H1 (cell line): ENCODE results near the gene TNFRSF6B. TPM values are rescaled to one million over a fixed set of nuclear protein-coding genes. Genes with fewer than 3 reads are reported as not detected.

Experiments
- CTCF ChIA-PET: fragments of 300-600 bp; sonication (Branson Sonifier 250); formaldehyde crosslinking; loops from one replicate; lab custom pipeline; 2021; ENCODE audit not compliant: partially characterized antibody; lab: Charles Lee
- POLR2A ChIA-PET: fragments of 300-600 bp; sonication (Branson Sonifier 250); formaldehyde crosslinking; loops from one replicate; lab custom pipeline; 2021; ENCODE audit warnings: inconsistent platforms; ENCODE audit not compliant: partially characterized antibody; lab: Charles Lee
- DNase-seq, 2 experiments: peaks; one replicate each; pipeline versions ENCODE4 v3.0.0 to v3.0.0-alpha.2; 2010 to 2022; ENCODE audit warnings: low spot score in 2 of 2, low read depth in 1 of 2, mixed read lengths in 1 of 2
- FAIRE-seq: peaks from 2 replicates; lab custom pipeline; 2011; peaks lifted over from hg19 to GRCh38; lab: Jason Lieb, UNC
- H2AFZ ChIP-seq: 2 replicates; pipeline ENCODE4 v1.8.1; 2012; ENCODE audit warnings: low read length, inconsistent platforms
- H2AK5ac ChIP-seq: 2 replicates; pipeline ENCODE4 v1.6.1; 2013; ENCODE audit warnings: low read depth, low read length
- H2BK120ac ChIP-seq: replicated peaks from 2 replicates; pipeline ENCODE3; 2013; ENCODE audit warnings: low read depth, low read length, inconsistent platforms
- H2BK12ac ChIP-seq: 2 replicates; pipeline ENCODE4 v1.6.1; 2013; ENCODE audit warnings: low read depth, low read length
- H2BK15ac ChIP-seq: 2 replicates; pipeline ENCODE4 v1.6.1; 2013; ENCODE audit warnings: low read length
- H2BK20ac ChIP-seq: 2 replicates; pipeline ENCODE4 v1.6.1; 2013; ENCODE audit warnings: low read length
- H2BK5ac ChIP-seq: 2 replicates; pipeline ENCODE4 v1.6.1; 2013; ENCODE audit warnings: low read depth, low read length
- H3K14ac ChIP-seq: 2 replicates; pipeline ENCODE4 v1.6.1; 2013; ENCODE audit warnings: inconsistent platforms; ENCODE audit not compliant: insufficient read length
- H3K18ac ChIP-seq: 2 replicates; pipeline ENCODE4 v1.6.1; 2013; ENCODE audit warnings: low read length; ENCODE audit errors: extremely low read depth
- H3K23ac ChIP-seq: 2 replicates; pipeline ENCODE4 v1.6.1; 2013; ENCODE audit warnings: inconsistent platforms; ENCODE audit not compliant: insufficient read length
- H3K23me2 ChIP-seq: 2 replicates; pipeline ENCODE4 v1.6.1; 2013; ENCODE audit warnings: low read depth, low read length
- H3K27ac ChIP-seq: 2 replicates; pipeline ENCODE4 v1.6.1; 2011; ENCODE audit warnings: low read depth, low read length, inconsistent platforms
- H3K27me3 ChIP-seq, 4 experiments: replicated peaks in 1 of 4; 1 replicate in 1 of 4; 2 replicates in 3 of 4; pipeline versions ENCODE4 v1.6.1 to v1.8.1; 2011 to 2013; ENCODE audit warnings: low read length in 3 of 4, mild to moderate bottlenecking in 3 of 4, inconsistent platforms in 2 of 4, mixed read lengths in 2 of 4, moderate library complexity in 1 of 4; ENCODE audit not compliant: control insufficient read depth in 3 of 4, insufficient read depth in 3 of 4; ENCODE audit errors: extremely low read depth in 1 of 4
- H3K36me3 ChIP-seq, 4 experiments: 2 replicates each; pipeline versions ENCODE4 v1.6.1 to v1.8.1; 2011 to 2013; ENCODE audit warnings: mild to moderate bottlenecking in 4 of 4, low read length in 3 of 4, moderate library complexity in 2 of 4, control low read depth in 1 of 4, inconsistent platforms in 1 of 4; ENCODE audit not compliant: insufficient read depth in 4 of 4, control insufficient read depth in 2 of 4
- H3K4ac ChIP-seq: replicated peaks from 2 replicates; pipeline ENCODE3; 2013; ENCODE audit warnings: low read length, low read depth, mixed read lengths, inconsistent platforms; ENCODE audit not compliant: insufficient read length
- H3K4me1 ChIP-seq, 4 experiments: replicated peaks in 1 of 4; 1 replicate in 1 of 4; 2 replicates in 3 of 4; pipeline versions ENCODE4 v1.6.1 to v1.8.1; 2011 to 2013; ENCODE audit warnings: low read length in 3 of 4, inconsistent platforms in 2 of 4, mixed read lengths in 1 of 4; ENCODE audit not compliant: insufficient read depth in 4 of 4, control insufficient read depth in 3 of 4
- H3K4me2 ChIP-seq, 2 experiments: 2 replicates each; pipeline versions ENCODE4 v1.6.1 to v1.8.1; 2011 to 2013; ENCODE audit warnings: low read depth in 2 of 2, low read length in 2 of 2, control low read depth in 1 of 2, inconsistent platforms in 1 of 2, mild to moderate bottlenecking in 1 of 2; ENCODE audit not compliant: insufficient read depth in 1 of 2
- H3K4me3 ChIP-seq, 4 experiments: fragments of 200-600, 300-600 bp in 1 of 4; sonication (generic), shearing (Covaris generic), sonication (Bioruptor Twin) in 1 of 4; 2 replicates each; pipeline versions ENCODE4 v1.5.1 to v1.8.1; 2011 to 2016; ENCODE audit warnings: low read length in 4 of 4, low read depth in 3 of 4, control low read depth in 2 of 4, inconsistent platforms in 2 of 4, mild to moderate bottlenecking in 2 of 4, mixed read lengths in 1 of 4, moderate library complexity in 1 of 4; ENCODE audit not compliant: insufficient read depth in 2 of 4; ENCODE audit errors: extremely low read depth in 1 of 4
- H3K56ac ChIP-seq: replicated peaks from 2 replicates; pipeline ENCODE3; 2013; ENCODE audit warnings: low read depth, mild to moderate bottlenecking, mixed read lengths, low read length, inconsistent platforms; ENCODE audit not compliant: insufficient read length
- H3K79me1 ChIP-seq: 2 replicates; pipeline ENCODE4 v1.6.1; 2013; ENCODE audit warnings: low read depth, low read length, control low read depth
- H3K79me2 ChIP-seq, 2 experiments: 2 replicates each; pipeline versions ENCODE4 v1.6.1 to v1.8.1; 2012 to 2013; ENCODE audit warnings: low read length in 2 of 2, mild to moderate bottlenecking in 2 of 2, inconsistent platforms in 1 of 2; ENCODE audit not compliant: insufficient read depth in 2 of 2, control insufficient read depth in 1 of 2
- H3K9ac ChIP-seq, 4 experiments: replicated peaks in 1 of 4; 1 replicate in 1 of 4; 2 replicates in 3 of 4; pipeline versions ENCODE4 v1.6.1 to v1.8.1; 2011 to 2013; ENCODE audit warnings: low read depth in 3 of 4, low read length in 3 of 4, control low read depth in 2 of 4, mild to moderate bottlenecking in 2 of 4, moderate library complexity in 2 of 4, inconsistent platforms in 1 of 4; ENCODE audit errors: extremely low read depth in 1 of 4
- H3K9me3 ChIP-seq, 2 experiments: 2 replicates each; pipeline versions ENCODE4 v1.6.1 to v1.8.1; 2012 to 2013; ENCODE audit warnings: mild to moderate bottlenecking in 2 of 2, moderate library complexity in 2 of 2, control low read depth in 1 of 2, inconsistent platforms in 1 of 2, low read depth in 1 of 2, low read length in 1 of 2, mixed read lengths in 1 of 2; ENCODE audit not compliant: insufficient read depth in 2 of 2
- H4K20me1 ChIP-seq, 2 experiments: replicated peaks in 1 of 2; 2 replicates each; pipeline versions ENCODE3 to v1.8.1; 2011 to 2013; ENCODE audit warnings: inconsistent platforms in 2 of 2, low read length in 2 of 2, mild to moderate bottlenecking in 1 of 2; ENCODE audit not compliant: insufficient read depth in 2 of 2, control insufficient read depth in 1 of 2
- H4K5ac ChIP-seq: 2 replicates; pipeline ENCODE4 v1.6.1; 2013; ENCODE audit warnings: low read length, low read depth, mixed read lengths, inconsistent platforms; ENCODE audit not compliant: insufficient read length
- H4K8ac ChIP-seq: 2 replicates; pipeline ENCODE4 v1.8.0; 2013; ENCODE audit warnings: mild to moderate bottlenecking, moderate library complexity, low read length, inconsistent platforms; ENCODE audit not compliant: insufficient read depth; ENCODE audit errors: extremely low read depth
- H4K91ac ChIP-seq: replicated peaks from 2 replicates; pipeline ENCODE3; 2013; ENCODE audit warnings: low read length, mixed read lengths, inconsistent platforms; ENCODE audit not compliant: insufficient read length
- ASH2L ChIP-seq: fragments of 200-600, 300-600 bp; sonication (generic); IDR thresholded peaks from one replicate; pipeline ENCODE4 v1.7.1; 2017; ENCODE audit warnings: low read length
- CHD1 ChIP-seq: IDR thresholded peaks from 2 replicates; pipeline ENCODE4 v1.6.1; 2012; ENCODE audit warnings: low read depth, low read length, improper control_type of control experiment
- FOSL1 ChIP-seq: IDR thresholded peaks from 2 replicates; pipeline ENCODE4 v1.6.1; 2011; ENCODE audit warnings: mild to moderate bottlenecking, low read depth, low read length, moderate library complexity; ENCODE audit not compliant: insufficient read depth
- GABPA ChIP-seq: IDR thresholded peaks from 2 replicates; pipeline ENCODE4 v1.6.1; 2011; ENCODE audit warnings: mild to moderate bottlenecking, low read length, moderate library complexity, borderline replicate concordance; ENCODE audit not compliant: insufficient read depth
- HDAC2 ChIP-seq, 2 experiments: fragments of 300-600 bp in 1 of 2; sonication (generic) in 1 of 2; IDR thresholded peaks; 2 replicates each; pipeline ENCODE4 v1.6.1; 2011 to 2012; ENCODE audit warnings: low read depth in 2 of 2, low read length in 2 of 2, mild to moderate bottlenecking in 2 of 2, moderate library complexity in 2 of 2, borderline replicate concordance in 1 of 2, inconsistent platforms in 1 of 2
- JUN ChIP-seq: IDR thresholded peaks from 2 replicates; pipeline ENCODE4 v1.6.1; 2011; ENCODE audit warnings: low read depth, mild to moderate bottlenecking, improper control_type of control experiment, low read length
- NANOG ChIP-seq: IDR thresholded peaks from 2 replicates; pipeline ENCODE4 v1.6.1; 2011; ENCODE audit warnings: low read length, low read depth, mild to moderate bottlenecking, inconsistent platforms; ENCODE audit not compliant: insufficient read depth, poor library complexity, severe bottlenecking
- PHF8 ChIP-seq: fragments of 200-600 bp; sonication (generic); conservative IDR thresholded peaks from 2 replicates; pipeline ENCODE4 v1.7.1; 2012; ENCODE audit warnings: low read depth, mild to moderate bottlenecking, inconsistent platforms, low read length, moderate library complexity
- POLR2A ChIP-seq, 2 experiments: IDR thresholded peaks; 1 replicate in 1 of 2; 2 replicates in 1 of 2; pipeline ENCODE4 v1.6.1; 2011; ENCODE audit warnings: low read depth in 2 of 2, low read length in 2 of 2, mild to moderate bottlenecking in 2 of 2; ENCODE audit errors: control extremely low read depth in 1 of 2
- POLR2AphosphoS5 ChIP-seq: IDR thresholded peaks from 2 replicates; pipeline ENCODE4 v1.6.1; 2011; ENCODE audit warnings: low read depth, low read length
- SP1 ChIP-seq: IDR thresholded peaks from 2 replicates; pipeline ENCODE4 v1.6.1; 2011; ENCODE audit warnings: low read depth, low read length
- TAF7 ChIP-seq: optimal IDR thresholded peaks from 2 replicates; pipeline ENCODE3; 2011; ENCODE audit warnings: low read depth, mild to moderate bottlenecking, inconsistent platforms, low read length, moderate library complexity, borderline replicate concordance
- WGBS, 2 experiments: shearing (Covaris generic) in 1 of 2; methylation state at CpG; one replicate each; pipeline versions ENCODE4 v1.1.6 to v1.1.7; 2013 to 2015; ENCODE audit warnings: low lambda C conversion rate in 2 of 2, mixed read lengths in 2 of 2, inconsistent platforms in 1 of 2, low coverage in 1 of 2, missing lambda C conversion rate in 1 of 2; ENCODE audit not compliant: insufficient replicate concordance in 2 of 2, insufficient coverage in 1 of 2, insufficient read length in 1 of 2; ENCODE audit errors: extremely low coverage in 1 of 2, missing lambda C conversion rate in 1 of 2; 5-methylcytosine and 5-hydroxymethylcytosine counted together
- polyA plus RNA-seq, 7 experiments: library from polyadenylated mRNA; depleted of rRNA in 3 of 7; stranded (reverse) in 5 of 7; unstranded in 2 of 7; fragments of >200 nt in 5 of 7; fragments of 200-250 nt in 2 of 7; gene quantifications; 1 replicate in 5 of 7; 2 replicates in 1 of 7; 4 replicates in 1 of 7; pipeline versions ENCODE4 v1.2.1 to v1.2.3, GENCODE V29; 2011 to 2013; ENCODE audit warnings: missing spikeins in 2 of 7, mixed read lengths in 2 of 7
- total RNA-seq: library from RNA; stranded (reverse); fragmentation: NEBNext Ultra II Directional; extraction: Animal tissue kit (Norgen Biotek cat#: 25700); gene quantifications from 2 replicates; pipeline ENCODE4 v1.2.1, GENCODE V29; 2021

Gene TNFRSF6B
- total and polyA plus RNA-seq, 2 of the 8 experiments (the other 6 are each of a cell fraction or from before 2014, with no cell fraction given): 3.1 TPM; not detected in 1

DNA sequence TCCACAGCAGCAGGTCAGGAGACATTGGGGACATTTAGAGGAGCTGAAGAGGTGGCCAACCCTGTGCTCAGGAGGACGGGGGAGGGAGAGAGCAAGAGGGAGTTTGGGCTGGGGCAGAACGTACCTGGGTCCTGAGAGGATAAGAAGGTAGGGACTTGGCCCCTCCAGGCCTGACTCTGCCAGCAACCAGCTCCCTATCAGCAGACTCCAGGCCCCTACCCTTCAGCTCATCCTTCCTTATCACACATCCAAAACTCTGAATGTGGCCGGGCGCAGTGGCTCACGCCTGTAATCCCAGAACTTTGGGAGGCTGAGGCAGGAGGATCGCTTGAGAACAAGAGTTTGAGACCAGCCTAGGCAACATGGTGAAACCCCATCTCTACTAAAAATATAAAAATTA, 48.3 kb upstream of the TNFRSF6B start:
- no peaks in the 10 kb centered on the region; the same call in none of the 2 replicates for H3K79me1 ChIP-seq
- H3K23me2 ChIP-seq: peaks cover 11% of the 10 kb centered on the region; the same call in 1 of the 2 replicates
- peaks cover 0 to 2% (median 0%) of the 10 kb centered on the region in 4 experiments; a peak in 2 of 7 replicates for H3K27me3 ChIP-seq
- H2BK5ac ChIP-seq: no peak overlapping the region
- H2AK5ac ChIP-seq: no peak overlapping the region
- no peaks in the 10 kb centered on the region for H3K9me3 ChIP-seq
- TF ChIP-seq HDAC2 (IDR thresholded peaks at IDR 0.05; ENCODE audit: borderline replicate concordance in 1 of 2, low read depth in 2 of 2, low read length in 2 of 2) (no peak), FOSL1 (no peak), CHD1 (no peak), GABPA (no peak), ASH2L (no peak), JUN (no peak), POLR2A (IDR thresholded peaks at IDR 0.05; ENCODE audit: control extremely low read depth in 1 of 2, low read depth in 2 of 2, low read length in 2 of 2) (no peak), NANOG (no peak), PHF8 (no peak), TAF7 (no peak), SP1 (no peak), POLR2AphosphoS5 (no peak)
- no peak overlapping the region for H2BK20ac ChIP-seq
- no peak overlapping the region for H2BK12ac ChIP-seq
- H4K20me1 ChIP-seq: peaks cover 11 to 16% of the 10 kb centered on the region in 2 experiments
- H2BK120ac ChIP-seq: no peak overlapping the region
- no peak overlapping the region for H3K18ac ChIP-seq
- no peak overlapping the region for H2AFZ ChIP-seq
- peaks cover 0 to 11% (median 4%) of the 10 kb centered on the region in 4 experiments; a peak in 4 of 7 replicates for H3K4me1 ChIP-seq
- H3K14ac ChIP-seq: no peak overlapping the region
- CTCF ChIA-PET: interaction anchor here (0.7 to 1.0 kb wide), 3 partner anchors 66 to 152 kb away, joined by 3 to 4 read pairs (median 3); no protein-coding TSS in a partner anchor
- H3K36me3 ChIP-seq: no peaks in the 10 kb centered on the region; a peak in 1 of 8 replicates
- H3K56ac ChIP-seq: no peak overlapping the region
- H4K8ac ChIP-seq: no peak overlapping the region
- no peak overlapping the region for H2BK15ac ChIP-seq
- H3K4me3 ChIP-seq: no peak overlapping the region
- DNase-seq (no peak), FAIRE-seq (no peak)
- no peak overlapping the region for H3K4me2 ChIP-seq
- 90% methylated on average over 6 of the region's 6 CpGs; no CpG with 5 or more reads in 1 of the 2 experiments for WGBS, 2 experiments
- POLR2A ChIA-PET: no interaction called here
- H3K23ac ChIP-seq: no peak overlapping the region
- H3K79me2 ChIP-seq: no peaks in the 10 kb centered on the region
- H4K5ac ChIP-seq: no peak overlapping the region
- no peak overlapping the region for H3K9ac ChIP-seq
- H4K91ac ChIP-seq: no peak overlapping the region
- H3K4ac ChIP-seq: no peak overlapping the region
- H3K27ac ChIP-seq: no peak overlapping the region
